WERI-Rb-1 (cell line): ENCODE measurements around the gene RNF149.
A peak's percentile ranks its signal among the peaks of the same experiment; 100 is the strongest.

Experiments used
- DNase-seq: peaks from one replicate; pipeline ENCODE4 v3.0.0-alpha.2; 2020
- H3K27ac ChIP-seq: fragments of 250-450 bp; sonication (Bioruptor Pico); 2 replicates; pipeline ENCODE4 v1.5.1; 2020; ENCODE audit warnings: mild to moderate bottlenecking, moderate library complexity
- H3K27me3 ChIP-seq: fragments of 250-450 bp; sonication (Bioruptor Pico); 2 replicates; pipeline ENCODE4 v1.5.1; 2021; ENCODE audit warnings: mild to moderate bottlenecking, low read depth, moderate library complexity; ENCODE audit not compliant: insufficient read depth, severe bottlenecking
- H3K36me3 ChIP-seq: fragments of 250-450 bp; sonication (Bioruptor Pico); 2 replicates; pipeline ENCODE4 v1.5.1; 2020; ENCODE audit warnings: mild to moderate bottlenecking, moderate library complexity
- H3K4me3 ChIP-seq: 2 replicates; pipeline ENCODE4 v1.5.1; 2011; ENCODE audit warnings: low read depth, mild to moderate bottlenecking, control low read depth, low read length
- H3K9me3 ChIP-seq: fragments of 250-450 bp; sonication (Bioruptor Pico); 2 replicates; pipeline ENCODE4 v1.5.1; 2021; ENCODE audit warnings: mild to moderate bottlenecking, moderate library complexity; ENCODE audit not compliant: severe bottlenecking
- TF ChIP-seq, protein P1 (sequence below): IDR thresholded peaks from 2 replicates; pipeline ENCODE4 v1.5.1; 2011; ENCODE audit warnings: low read depth, mild to moderate bottlenecking, control low read depth, inconsistent platforms, low read length

RNF149 gene

DNA sequence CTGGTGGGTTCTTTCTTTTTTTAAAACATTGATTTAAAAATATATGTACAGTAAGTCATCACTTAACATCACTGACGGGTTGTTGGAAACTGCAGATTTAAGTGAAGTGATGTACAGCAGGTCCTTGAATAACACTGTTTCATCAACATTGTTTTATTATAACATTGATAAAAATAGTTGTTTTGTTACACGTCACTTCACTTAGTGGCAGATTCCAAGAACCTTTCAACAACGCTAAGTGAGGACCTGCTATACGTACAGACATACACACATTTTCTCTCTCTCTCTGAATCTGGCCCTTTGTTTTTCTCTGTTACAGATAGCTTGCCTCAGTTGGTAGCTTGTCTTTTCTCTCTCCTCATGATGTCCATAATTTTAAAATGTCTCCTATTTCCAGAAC lies 46.4 kb downstream of the RNF149 start:
- TF ChIP-seq, protein P1, sequence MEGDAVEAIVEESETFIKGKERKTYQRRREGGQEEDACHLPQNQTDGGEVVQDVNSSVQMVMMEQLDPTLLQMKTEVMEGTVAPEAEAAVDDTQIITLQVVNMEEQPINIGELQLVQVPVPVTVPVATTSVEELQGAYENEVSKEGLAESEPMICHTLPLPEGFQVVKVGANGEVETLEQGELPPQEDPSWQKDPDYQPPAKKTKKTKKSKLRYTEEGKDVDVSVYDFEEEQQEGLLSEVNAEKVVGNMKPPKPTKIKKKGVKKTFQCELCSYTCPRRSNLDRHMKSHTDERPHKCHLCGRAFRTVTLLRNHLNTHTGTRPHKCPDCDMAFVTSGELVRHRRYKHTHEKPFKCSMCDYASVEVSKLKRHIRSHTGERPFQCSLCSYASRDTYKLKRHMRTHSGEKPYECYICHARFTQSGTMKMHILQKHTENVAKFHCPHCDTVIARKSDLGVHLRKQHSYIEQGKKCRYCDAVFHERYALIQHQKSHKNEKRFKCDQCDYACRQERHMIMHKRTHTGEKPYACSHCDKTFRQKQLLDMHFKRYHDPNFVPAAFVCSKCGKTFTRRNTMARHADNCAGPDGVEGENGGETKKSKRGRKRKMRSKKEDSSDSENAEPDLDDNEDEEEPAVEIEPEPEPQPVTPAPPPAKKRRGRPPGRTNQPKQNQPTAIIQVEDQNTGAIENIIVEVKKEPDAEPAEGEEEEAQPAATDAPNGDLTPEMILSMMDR = no peak
- peaks cover 85% of the 10 kb centered on the region for H3K36me3 ChIP-seq

DNA sequence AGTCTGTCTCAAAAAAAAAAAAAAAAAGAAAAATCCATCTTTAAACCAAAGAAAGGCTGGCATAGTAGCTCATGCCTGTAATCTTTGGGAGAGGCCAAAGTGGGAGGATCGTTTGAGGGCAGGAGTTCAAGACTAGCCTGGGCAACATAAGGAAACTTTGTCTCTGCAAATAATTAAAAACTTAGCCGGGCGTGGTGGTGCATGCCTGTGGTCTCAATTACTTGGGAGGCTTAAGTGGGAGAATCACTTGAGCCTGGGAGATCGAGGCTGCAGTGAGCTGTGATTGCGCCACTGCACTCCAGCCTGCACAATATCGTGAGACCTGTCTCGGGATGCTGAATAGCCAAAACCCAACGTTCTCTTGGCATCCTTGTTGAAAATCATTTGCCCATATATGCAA lies 49.7 kb downstream of the RNF149 start:
- no peak for DNase-seq
- Histone ChIP-seq H3K27ac (no peak overlapping the region), H3K27me3 (no peaks in the 10 kb centered on the region), H3K4me3 (no peak overlapping the region), H3K9me3 (no peaks in the 10 kb centered on the region), H3K36me3 (peaks cover 67% of the 10 kb centered on the region)
- TF ChIP-seq, protein P1 = no peak

More for the DNA sequence above, 46.4 kb downstream of the RNF149 start:
- H3K9me3 ChIP-seq = no peaks in the 10 kb centered on the region
- H3K4me3 ChIP-seq = no peak overlapping the region
- DNase-seq = no peak
- no peaks in the 10 kb centered on the region for H3K27me3 ChIP-seq
- no peak overlapping the region for H3K27ac ChIP-seq

DNA sequence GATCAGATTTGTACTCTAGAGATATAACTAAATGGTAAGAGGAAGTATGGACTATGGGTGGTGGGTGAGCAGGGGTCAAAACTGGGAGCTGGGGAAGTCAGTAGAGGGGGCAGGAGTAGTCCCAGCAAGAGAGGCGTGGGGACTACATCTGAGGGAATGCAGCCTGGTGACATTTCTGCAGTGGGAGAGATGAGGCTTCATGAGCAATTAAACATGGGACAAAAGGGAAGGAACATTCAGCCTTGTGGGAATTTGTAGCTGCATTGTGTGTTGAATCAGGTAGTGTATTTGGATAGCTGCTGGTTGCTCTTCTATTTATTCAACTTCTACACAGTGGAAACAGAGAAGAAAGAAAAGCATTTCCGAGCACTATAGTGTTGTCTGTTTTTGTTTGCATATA lies 52.2 kb downstream of the RNF149 start:
- H3K4me3 ChIP-seq = no peak overlapping the region
- peaks cover 51% of the 10 kb centered on the region for H3K36me3 ChIP-seq
- no peak overlapping the region for H3K27ac ChIP-seq
- no peaks in the 10 kb centered on the region for H3K27me3 ChIP-seq
- TF ChIP-seq, protein P1 = no peak
- DNase-seq = no peak
- no peaks in the 10 kb centered on the region for H3K9me3 ChIP-seq

DNA sequence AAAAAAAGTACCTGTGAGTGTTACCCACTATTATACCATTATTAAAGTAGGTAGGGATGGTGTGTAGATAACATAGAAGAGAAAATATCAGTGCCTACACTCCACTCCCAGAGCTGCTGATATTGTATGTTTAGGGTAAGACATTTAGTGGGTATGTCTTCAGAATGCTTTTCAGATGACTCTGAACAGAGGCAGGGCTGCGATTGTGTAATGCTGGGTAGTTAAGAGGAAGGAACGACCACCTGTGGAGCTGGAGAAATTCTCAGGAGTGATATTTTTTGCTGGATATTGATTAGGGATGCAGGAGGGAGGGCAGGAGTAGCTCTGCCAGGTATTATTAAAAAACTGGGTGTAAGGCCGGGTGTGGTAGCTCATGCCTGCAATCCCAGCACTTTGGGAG lies 53.0 kb downstream of the RNF149 start:
- DNase-seq = no peak
- no peaks in the 10 kb centered on the region for H3K27me3 ChIP-seq
- H3K36me3 ChIP-seq = peaks cover 48% of the 10 kb centered on the region
- no peak overlapping the region for H3K27ac ChIP-seq
- no peaks in the 10 kb centered on the region for H3K9me3 ChIP-seq
- TF ChIP-seq, protein P1 = no peak
- no peak overlapping the region for H3K4me3 ChIP-seq

DNA sequence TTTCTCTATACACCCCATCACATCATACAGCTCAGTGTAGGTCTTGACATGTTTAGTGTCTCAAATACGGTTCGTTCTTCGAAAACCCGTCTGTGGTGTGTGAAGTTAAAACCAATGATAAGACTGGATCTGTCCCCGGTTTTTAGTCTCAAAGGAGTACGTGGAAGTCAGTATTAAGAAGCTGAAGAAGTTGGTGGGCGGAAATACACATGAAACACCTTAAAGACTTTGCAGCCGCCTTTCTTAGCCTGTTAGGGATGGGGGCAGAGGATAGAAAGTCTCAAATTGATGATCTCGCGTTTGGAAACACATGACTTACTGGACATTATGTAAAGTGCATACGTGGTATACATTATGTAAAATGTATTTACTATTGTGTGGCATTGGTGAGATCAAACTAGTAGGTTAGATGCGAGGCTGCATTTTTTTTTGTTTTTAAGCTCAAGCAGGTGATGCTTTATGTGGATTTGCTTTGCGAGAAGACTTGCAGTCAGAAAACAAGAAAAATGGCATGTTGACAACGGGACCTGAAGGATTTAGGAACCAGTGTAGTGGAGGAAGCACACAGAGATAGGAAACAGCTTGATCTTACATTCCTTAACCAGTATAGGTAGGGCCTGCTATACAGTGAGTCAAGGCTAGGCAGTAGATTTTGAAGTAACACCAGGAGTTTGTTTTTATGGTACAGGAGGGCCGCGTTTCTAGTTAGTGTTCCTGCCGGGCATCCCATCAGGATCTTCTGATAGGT lies 54.6 kb downstream of the RNF149 start:
- no peak overlapping the region for H3K27ac ChIP-seq
- H3K4me3 ChIP-seq = peak overlapping the region; percentile 51
- H3K36me3 ChIP-seq = peaks cover 33% of the 10 kb centered on the region
- TF ChIP-seq, protein P1 = no peak
- H3K9me3 ChIP-seq = no peaks in the 10 kb centered on the region
- H3K27me3 ChIP-seq = no peaks in the 10 kb centered on the region
- DNase-seq = no peak
